IPS-11a (cell line): ENCODE results near the gene PRPF4.
A peak's percentile ranks its signal among the peaks of the same experiment; 100 is the strongest.

Experiments
- H3K4me3 ChIP-seq: one replicate; pipeline ENCODE4 v1.5.1; 2013; ENCODE audit warnings: low read depth, low read length, control low read depth

PRPF4 gene

DNA sequence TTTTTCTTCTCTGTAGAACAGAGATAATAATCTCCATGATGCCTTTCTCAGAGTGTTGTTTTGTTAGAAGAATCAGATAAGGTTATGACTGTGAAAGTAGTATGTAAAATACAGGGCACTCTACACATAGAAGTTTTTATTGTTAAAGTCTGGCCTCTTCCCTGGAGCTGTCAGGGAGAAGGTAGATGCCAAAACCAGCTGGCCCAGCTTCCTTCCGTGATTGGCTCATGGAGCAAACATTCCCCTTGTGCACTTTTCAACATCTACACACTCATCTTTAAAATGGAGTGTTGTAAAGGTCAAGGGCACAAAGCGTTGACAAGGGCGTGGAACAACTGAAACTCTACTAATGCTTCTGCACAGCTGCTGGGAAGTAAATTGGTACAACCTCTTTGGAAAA, 35.1 kb downstream of the PRPF4 start:
- H3K4me3 ChIP-seq, result no peak overlapping the region

DNA sequence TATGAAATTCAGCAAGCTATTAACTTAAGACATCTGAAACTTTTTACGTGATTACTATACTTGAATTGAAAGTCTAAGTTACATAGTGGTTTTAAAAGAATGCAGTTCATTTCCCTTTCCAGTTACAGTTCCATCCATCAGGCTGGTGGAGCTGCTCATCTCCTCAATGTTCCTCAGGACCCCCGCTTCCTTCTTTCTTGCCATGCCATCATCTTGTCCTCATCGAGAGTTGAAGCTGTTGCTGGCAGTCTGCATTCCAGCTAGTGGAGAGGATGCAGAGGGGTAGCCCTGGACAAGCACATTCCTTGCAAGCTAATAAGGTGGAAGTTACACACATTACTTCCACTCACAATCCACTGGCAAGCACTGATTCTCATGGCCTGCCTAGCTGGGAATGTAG, 36.5 kb downstream of the PRPF4 start:
- no peak overlapping the region for H3K4me3 ChIP-seq

GRCh38 chr9:113313261-113313660, 37.8 kb downstream of the PRPF4 start:
- H3K4me3 ChIP-seq, result no peak overlapping the region

- no peak overlapping the region for H3K4me3 ChIP-seq
Observed at GRCh38 chr9:113315231-113315630, 39.8 kb downstream of the PRPF4 start.

DNA sequence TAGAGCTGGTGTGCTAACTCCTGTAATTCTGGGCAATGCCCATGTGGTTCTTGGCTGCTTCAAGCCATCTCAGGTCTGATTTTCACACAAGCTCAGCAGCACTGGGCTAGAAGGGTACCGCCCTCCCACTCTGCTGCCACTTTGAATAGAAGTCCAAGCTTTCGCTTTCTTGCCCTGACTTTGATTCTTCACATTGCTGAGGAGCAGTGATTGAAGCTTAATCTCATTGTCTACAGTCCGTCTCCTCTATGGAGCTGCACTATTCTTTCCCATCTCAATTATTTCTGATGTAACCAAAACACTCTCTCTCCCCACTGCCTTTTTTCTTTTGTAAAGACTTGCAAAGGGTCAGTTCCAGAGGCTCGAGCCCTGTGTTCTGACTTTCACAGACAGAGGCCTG, 40.6 kb downstream of the PRPF4 start:
- no peak overlapping the region for H3K4me3 ChIP-seq

DNA sequence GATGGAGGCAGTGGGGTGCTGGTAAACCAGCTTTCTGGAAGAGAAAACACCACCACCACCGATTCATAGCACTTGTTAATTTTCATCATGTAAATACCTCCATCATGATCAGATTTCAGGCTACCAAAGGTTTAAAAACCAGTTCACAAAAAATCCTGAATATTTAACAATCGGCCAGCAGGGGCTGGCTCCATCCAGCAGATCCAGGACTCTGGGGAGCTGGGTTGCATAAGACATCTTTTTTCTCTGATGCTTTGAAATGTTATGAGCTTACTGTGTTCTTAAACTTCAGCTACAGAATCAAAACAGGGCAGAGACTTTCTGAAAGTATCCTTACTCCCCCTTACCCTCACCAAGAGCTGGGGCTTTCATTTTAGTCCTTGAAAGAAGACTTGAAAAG, 42.3 kb downstream of the PRPF4 start:
- no peak overlapping the region for H3K4me3 ChIP-seq

DNA sequence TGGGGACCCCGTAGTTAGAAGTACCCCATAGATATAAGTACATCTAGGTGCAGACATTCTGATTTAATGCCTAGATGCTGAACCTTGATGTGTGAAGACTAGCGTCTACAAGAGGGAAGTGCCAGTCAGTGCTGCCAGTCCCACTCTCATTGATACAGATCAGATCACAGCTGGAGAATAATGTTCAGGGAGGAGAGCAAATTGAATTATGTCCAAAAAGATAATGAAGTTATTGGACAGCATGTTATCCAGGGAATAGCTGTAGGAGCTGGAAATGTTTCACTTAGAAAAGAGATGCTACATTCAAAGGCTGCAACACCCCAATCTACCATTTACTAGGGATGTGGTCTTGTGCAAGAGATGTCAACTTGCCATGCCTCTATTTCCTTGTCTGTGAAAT, 43.6 kb downstream of the PRPF4 start:
- no peak overlapping the region for H3K4me3 ChIP-seq

DNA sequence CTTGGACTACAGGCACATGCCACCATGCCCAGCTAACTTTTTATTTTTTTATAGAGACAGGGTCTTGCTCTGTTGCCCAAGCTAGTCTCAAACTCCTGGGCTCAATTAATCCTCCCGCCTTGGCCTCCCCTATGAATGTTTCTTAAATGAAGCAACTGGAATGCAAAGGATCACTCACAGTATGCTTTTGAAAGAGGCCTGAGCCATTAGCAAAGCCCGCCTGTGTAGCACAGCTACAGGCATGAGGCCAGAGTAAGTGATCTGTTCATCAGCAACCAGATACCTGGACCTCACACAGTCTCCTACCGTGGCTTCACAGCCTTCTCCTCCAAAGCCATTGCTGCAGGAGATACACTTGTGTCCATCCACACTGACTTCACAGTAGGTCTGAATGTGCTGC, 44.6 kb downstream of the PRPF4 start:
- H3K4me3 ChIP-seq, result no peak overlapping the region

GRCh38 chr9:113322671-113323070, 47.2 kb downstream of the PRPF4 start:
- H3K4me3 ChIP-seq, result no peak overlapping the region

DNA sequence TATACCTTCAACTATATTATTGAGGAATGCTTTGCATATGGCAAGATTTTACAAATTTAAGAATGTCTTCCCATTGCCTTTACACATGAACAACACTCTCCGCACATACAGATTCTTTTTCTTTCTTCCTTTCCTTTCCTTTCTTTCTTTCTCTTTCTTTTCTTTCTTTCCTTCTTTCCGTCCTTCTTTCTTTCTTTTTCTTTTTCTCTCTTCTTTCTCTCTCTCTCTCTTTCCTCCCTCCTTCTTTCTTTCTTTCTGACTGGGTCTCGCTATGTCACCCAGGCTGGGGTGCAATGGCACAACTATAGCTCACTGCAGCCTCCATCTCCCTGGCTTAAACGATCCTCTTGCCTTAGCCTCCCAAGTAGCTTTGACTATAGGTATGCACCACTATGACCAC, 50.8 kb downstream of the PRPF4 start:
- no peak overlapping the region for H3K4me3 ChIP-seq

GRCh38 chr9:113328045-113328782, 52.8 kb downstream of the PRPF4 start:
- H3K4me3 ChIP-seq, result no peak overlapping the region

- no peak overlapping the region for H3K4me3 ChIP-seq
Observed at GRCh38 chr9:113331780-113332179, 56.3 kb downstream of the PRPF4 start.

GRCh38 chr9:113337714-113338113, 62.3 kb downstream of the PRPF4 start:
- H3K4me3 ChIP-seq, result no peak overlapping the region

DNA sequence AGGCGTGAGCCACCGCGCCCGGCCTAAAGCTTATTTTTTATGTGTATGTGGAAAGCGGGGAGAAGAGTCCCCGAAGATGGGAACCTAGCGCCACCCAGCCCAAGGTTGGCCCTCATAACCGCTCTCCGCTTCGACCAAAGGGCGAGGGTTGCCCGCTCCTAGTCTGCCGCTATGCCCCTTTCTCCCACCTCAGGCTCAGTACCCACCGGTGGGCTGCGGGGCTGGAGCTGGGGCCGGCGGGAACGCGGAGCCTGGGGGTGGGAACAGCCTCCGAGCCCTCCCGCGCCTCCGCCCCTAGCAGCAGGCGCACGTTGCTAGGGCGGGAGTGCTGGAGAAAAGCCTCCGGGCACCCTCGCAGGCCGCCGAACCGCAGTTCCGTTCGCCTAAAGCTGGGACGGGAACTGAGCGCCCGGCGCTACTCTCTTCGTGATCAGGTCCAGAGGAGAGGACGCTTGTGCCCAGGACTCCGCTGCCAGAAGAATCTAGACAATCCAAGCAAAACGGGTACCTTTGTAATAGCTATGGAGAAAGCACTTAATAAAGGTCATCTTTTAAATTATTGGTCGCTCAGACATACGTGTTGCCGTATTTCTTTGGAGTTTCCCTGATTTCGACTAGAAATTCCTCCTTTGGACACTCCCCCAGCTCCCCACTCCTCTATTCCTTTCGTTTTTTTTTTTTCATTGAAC, 64.7 kb downstream of the PRPF4 start, which contains the start of gene WDR31:
WDR31 (minus strand) TSS at position 265 of the 689 bp plus-strand sequence. CDS start 8,253 bp downstream, outside the sequence.
- peak within 1 kb of the TSS; percentile 72 for H3K4me3 ChIP-seq

DNA sequence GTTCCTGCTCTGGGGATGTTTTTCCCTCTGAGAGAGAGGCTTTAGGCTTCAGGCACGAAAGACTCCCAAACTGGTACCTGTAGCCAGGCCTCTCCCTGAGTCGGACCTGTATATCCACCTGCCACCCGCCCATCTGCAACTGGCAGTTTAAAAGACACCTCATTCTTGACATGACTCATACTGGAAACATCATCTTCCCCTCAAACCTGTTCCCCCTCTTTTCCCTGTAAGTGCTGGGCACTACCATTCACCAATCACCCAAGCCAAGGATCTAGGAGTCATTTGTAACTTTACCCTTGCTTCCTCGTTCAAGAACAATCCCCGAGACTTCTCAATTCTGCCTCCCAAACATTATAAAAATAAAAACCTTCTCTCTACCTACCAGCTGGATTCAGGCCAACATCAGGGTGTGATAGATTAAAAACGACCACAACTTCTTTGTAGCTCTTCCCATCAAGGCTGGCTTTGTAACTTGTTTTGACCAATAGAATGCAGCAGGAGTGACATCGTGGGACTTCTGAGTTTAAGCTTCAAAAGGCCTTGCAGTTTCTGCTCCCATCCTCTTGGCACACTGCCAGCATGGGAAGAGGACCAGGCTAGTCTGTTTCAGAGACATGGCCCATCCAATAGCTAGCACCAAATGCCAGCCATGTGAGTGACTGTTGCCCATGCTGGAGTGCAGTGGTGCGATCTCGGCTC, 66.4 kb downstream of the PRPF4 start:
- no peak overlapping the region for H3K4me3 ChIP-seq
